AG08395 (cell line): ENCODE measurements around the gene CD151.

Source experiments
- DNase-seq: peaks from one replicate; pipeline ENCODE4 v3.0.0; 2012; ENCODE audit warnings: mixed read lengths, low spot score

The CD151 gene

DNA sequence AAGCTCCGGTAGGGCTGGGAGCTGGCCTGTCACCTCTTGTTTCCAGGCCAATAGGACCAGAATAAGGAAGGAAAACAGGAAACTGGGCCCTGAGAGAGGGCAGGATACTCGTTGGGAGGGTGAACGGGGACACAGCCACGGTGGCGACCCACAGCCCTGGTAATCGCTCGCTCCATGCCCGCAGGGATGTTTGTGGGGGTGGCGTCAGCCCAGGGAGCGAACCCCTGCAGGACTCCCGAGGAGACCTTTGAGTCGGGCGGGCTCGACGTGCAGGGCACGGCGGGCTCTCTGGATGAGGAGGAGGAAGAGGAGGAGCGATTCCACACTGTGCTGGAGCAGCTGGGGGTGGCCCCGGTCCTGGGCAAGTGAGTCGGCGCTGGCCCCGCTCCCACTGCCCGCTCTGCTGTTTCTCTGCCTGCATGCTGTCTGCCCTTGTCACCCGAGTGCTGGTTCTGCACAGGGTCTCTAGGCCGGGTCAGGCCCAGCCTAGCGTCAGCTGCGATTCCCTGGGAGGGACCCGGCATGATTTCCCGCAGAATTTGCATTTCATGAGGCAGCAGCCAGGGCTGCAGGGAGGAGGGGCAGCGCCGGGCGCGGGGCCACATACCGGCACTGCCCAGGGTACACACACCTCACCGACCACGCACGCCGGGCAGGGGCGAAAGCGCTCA is 3.4 kb upstream of the CD151 start:
- DNase-seq, result no peak

DNA sequence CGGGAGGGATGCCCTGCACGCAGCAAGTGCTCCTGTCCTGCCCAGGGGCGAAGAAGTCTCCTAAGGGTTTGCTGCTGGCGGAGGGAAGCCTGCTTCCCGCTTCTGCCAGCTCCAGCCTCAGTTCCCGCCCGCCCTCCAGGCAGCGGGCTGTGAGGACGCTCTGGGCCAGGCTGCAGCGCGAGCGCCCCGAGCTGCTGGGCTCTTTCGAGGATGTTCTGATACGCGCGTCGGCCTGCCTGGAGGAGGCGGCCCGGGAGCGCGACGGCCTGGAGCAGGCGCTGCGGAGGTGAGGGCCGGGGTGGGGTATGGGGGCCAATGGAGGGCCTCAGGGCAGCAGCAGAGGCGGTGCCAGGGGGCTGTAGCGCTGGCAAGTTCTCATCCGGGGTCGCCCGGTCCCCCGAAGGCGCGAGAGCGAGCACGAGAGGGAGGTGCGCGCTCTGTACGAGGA is 2.9 kb upstream of the CD151 start:
- no peak for DNase-seq

- peak; percentile 68 for DNase-seq
These were observed 2.2 kb upstream of the CD151 start for GRCh38 chr11:830295-831117.

GRCh38 chr11:831118-831864 is 1.5 kb upstream of the CD151 start:
- no peak for DNase-seq

- no peak for DNase-seq
These were observed 707 bp upstream of the CD151 start for GRCh38 chr11:831961-832528.

- peak; percentile 55 for DNase-seq
These were observed 501 bp downstream of the CD151 start for GRCh38 chr11:833114-833791.

- no peak for DNase-seq
These were observed 1.1 kb downstream of the CD151 start for GRCh38 chr11:833849-834311.

DNA sequence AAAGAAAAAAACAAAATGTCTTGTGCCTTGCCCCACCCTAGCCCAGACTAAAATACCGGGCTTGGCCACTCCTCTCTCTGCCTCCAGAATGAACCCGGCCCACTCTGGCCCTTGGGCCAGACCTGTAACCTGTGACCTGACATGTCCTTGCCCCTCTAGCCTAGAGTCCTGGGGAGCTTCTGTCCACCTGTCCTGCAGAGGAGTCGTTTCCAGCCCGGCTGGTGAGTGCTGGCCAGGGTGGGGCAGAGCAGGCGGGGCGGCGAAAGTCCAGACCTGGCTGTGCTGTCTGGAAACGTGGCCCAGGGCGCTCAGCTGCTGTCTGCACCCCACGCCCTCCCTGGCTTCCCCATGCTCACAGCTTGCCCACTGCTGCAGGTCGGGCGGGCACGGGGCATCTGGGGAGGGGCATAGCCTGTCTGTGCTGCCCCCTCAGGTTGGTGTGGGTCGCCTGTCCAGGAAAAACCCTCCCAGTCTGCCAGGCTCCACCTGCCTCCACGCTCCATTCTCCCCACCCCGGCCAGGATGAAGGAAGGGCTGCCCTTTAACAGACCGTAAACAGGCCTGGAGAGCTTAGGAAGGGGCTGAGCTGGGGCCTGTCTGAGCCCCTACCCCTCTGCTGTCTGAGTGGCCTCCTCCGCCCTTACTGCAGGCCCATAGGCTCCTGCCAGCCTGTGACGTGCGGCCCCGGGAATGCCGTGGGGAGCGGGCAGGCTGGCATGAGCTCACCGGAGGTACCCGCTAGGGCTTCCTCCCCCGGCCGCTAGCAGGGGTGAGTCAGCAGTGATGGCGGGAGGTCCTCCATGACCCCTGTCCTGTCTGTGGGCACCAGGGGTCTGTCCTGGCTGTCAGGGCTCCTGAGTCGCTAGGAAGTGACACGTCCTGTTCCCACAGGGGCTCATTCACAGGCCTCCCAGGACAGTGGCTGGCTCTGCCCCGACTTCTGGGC is 1.9 kb downstream of the CD151 start:
- DNase-seq, result peak; percentile 68

GRCh38 chr11:836274-836673 is 3.5 kb downstream of the CD151 start:
- no peak for DNase-seq

- DNase-seq, result no peak
These were observed 3.9 kb downstream of the CD151 start for GRCh38 chr11:836700-837099.

GRCh38 chr11:837189-837989 is 4.6 kb downstream of the CD151 start:
- DNase-seq, result no peak

DNA sequence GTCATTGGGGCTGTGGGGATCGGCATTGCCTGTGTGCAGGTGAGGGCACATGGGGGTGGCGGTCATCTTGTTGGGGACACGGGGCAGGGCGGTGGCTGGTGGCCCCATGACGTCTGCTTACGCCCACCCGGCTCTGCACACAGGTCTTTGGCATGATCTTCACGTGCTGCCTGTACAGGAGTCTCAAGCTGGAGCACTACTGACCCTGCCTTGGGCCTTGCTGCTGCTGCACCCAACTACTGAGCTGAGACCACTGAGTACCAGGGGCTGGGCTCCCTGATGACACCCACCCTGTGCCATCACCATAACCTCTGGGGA is 5.2 kb downstream of the CD151 start:
- DNase-seq, result no peak

- peak; percentile 42 for DNase-seq
These were observed 5.9 kb downstream of the CD151 start for GRCh38 chr11:838441-839279.

DNA sequence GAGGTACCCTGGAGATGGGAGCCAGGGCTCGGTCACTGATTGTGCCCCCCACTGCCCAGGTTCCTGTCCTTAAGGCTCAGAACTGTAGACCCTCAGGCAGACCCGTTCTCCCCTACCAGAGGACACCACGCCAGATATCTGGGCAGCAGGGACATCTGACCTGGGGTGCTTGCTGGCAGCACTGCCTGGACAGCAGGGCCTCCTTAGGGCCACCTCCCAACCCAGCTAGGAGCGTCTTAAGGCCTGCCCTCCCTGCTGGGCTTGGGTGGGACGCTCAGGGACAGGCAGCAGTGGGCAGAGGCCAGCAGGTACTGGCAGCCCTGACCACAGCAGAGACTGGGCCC is 6.5 kb downstream of the CD151 start:
- no peak for DNase-seq

- no peak for DNase-seq
These were observed 7.3 kb downstream of the CD151 start for GRCh38 chr11:839875-840617.

DNA sequence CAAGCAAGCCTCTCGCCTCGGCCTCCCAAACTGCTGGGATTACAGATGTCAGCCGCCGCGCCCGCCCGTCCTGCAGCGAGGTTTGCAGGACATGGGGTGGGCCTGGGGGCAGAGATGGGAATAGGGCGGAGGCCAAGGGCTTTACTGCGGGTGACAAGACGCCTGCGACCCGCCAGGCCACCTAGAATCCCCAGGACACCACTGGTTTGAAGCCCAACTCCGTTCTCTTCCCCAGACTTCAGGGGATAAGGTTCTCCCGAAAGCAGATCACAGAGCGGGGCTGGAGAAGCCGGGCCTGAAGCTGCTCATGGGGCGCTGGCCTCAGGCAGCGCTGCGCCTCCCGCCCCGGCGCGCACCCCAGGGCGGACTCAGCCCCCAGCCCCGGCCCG is 9.2 kb downstream of the CD151 start:
- no peak for DNase-seq

DNA sequence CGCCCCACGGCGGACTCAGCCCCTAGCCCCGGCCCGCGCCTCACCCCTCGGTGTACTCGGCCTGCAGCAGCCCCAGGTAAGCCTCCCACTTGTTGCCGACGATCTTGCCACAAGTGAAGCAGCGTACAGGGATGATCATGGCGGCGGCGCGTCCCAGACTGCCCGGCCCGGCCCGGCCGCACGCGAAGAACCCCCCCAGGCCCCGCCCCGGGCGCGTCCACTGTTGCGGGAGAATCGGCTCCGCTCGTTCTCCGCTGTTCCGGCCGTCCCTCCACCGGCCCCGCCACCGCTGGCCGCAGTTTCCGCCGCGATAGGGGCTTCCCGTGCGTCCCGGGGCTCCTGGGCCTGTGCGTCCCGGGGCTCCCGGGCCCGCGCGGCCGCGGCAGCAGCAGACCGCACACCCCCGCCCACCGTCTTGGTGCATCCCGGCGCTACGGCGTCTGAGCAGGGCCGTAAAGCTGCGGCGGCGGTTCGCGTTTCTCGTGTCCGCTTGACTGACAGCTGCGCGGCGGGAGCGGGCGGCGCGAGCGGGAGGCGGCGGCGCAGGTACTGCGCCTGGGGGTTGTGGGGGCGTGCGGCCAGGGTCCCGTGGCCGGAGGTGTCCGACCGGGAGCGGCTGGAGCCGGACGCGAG is 9.7 kb downstream of the CD151 start, which contains the start of the genes POLR2L and TSPAN4:
POLR2L (minus strand) TSS at position 160 of the 633 bp plus-strand sequence; CDS start at position 139, 21 bp downstream.
TSPAN4 (plus strand) TSS at position 483 of the 633 bp plus-strand sequence. CDS start 7,453 bp downstream, outside the sequence.
- peak; percentile 84 for DNase-seq
